ENCODE results near the gene SNX27.

The SNX27 gene

DNA sequence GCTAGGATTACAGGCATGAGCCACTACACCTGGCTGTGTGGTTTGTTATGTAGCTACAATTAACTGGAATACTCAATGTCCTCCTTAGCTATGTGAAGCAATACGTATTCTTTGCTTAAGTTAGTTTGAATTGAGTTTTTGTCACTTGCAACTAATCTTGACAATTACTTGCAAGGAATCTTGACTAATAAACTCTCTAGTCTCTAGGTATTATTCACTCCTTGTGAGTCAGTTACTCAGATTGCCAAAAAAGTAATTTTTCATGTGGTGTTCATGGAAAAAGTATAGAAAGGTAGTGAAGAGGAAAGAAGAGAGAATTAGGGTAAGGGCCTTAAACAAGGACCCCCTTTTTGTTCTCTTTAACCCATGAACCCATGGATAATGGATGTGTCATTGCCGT lies 7.6 kb upstream of the SNX27 start:
- 90% methylated on average over 2 of the region's 2 CpGs for WGBS
- no peaks in the 10 kb centered on the region for H3K27me3 ChIP-seq (ENCODE audit: insufficient read depth, low read length)
- H3K4me3 ChIP-seq (ENCODE audit: low read length): no peak overlapping the region
- H3K9me3 ChIP-seq (ENCODE audit: insufficient read depth, low read depth, low read length): no peaks in the 10 kb centered on the region
- no peak overlapping the region for H3K27ac ChIP-seq (ENCODE audit: low read depth, low read length)
- no peaks in the 10 kb centered on the region for H3K36me3 ChIP-seq (ENCODE audit: insufficient read depth, low read length)
- no peak overlapping the region for H3K9ac ChIP-seq (ENCODE audit: low read depth, low read length)
- H3K4me1 ChIP-seq (ENCODE audit: insufficient read depth, low read length): no peaks in the 10 kb centered on the region; the same call in 1 of the 2 replicates

DNA sequence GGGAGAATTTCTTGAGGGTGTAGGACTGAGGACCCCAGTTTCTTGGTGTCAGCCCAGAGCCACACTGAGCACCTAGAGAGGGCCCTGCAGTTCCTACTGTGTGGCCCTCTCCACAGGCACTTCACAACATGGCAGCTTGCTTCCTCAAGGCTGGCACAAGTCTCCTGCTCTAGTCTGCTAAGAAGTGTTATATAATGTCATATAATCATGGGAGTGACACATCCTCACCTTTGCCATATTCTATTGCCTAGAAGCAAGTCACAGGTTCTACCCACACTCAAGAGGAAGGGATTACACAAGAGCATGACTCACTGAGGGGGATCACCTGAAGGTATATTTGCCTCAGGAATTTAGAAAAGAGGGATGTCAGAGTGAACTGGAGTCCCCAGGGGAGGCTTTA lies 5.5 kb upstream of the SNX27 start:
- no peaks in the 10 kb centered on the region for H3K9me3 ChIP-seq (ENCODE audit: insufficient read depth, low read depth, low read length)
- H3K27me3 ChIP-seq (ENCODE audit: insufficient read depth, low read length): no peaks in the 10 kb centered on the region
- H3K9ac ChIP-seq (ENCODE audit: low read depth, low read length): no peak overlapping the region
- H3K36me3 ChIP-seq (ENCODE audit: insufficient read depth, low read length): no peaks in the 10 kb centered on the region
- H3K27ac ChIP-seq (ENCODE audit: low read depth, low read length): no peak overlapping the region
- no peaks in the 10 kb centered on the region; the same call in 1 of the 2 replicates for H3K4me1 ChIP-seq (ENCODE audit: insufficient read depth, low read length)
- no peak overlapping the region for H3K4me3 ChIP-seq (ENCODE audit: low read length)

DNA sequence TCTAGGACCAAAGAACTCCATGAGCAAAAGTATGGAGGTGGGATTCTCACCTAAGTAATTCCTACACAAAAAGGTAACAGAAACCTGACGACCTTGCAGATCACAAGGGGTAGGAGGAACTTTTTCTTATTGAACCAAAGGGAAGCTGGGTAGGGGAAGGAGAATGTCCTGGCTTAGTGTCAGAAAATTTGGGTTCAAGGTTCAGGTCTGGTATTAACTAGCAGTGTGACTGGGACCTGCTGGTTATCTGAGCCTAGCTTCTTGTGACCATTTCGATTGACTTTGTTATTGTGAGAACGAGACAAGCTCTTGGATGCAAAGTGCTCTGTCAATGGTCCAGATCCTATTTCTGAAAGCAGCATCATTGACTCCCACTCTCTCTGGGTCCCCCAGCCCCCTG lies 5.0 kb upstream of the SNX27 start:
- 93% methylated on average over 3 of the region's 3 CpGs for WGBS
- Histone ChIP-seq H3K9ac (ENCODE audit: low read depth, low read length) (no peak overlapping the region), H3K4me3 (ENCODE audit: low read length) (no peak overlapping the region), H3K9me3 (ENCODE audit: insufficient read depth, low read depth, low read length) (no peaks in the 10 kb centered on the region), H3K36me3 (ENCODE audit: insufficient read depth, low read length) (no peaks in the 10 kb centered on the region), H3K27me3 (ENCODE audit: insufficient read depth, low read length) (no peaks in the 10 kb centered on the region), H3K4me1 (ENCODE audit: insufficient read depth, low read length) (no peaks in the 10 kb centered on the region; the same call in 1 of the 2 replicates), H3K27ac (ENCODE audit: low read depth, low read length) (no peak overlapping the region)

- Histone ChIP-seq H3K4me1 (ENCODE audit: insufficient read depth, low read length) (peaks cover 4% of the 10 kb centered on the region), H3K9me3 (ENCODE audit: insufficient read depth, low read depth, low read length) (no peaks in the 10 kb centered on the region), H3K27me3 (ENCODE audit: insufficient read depth, low read length) (no peaks in the 10 kb centered on the region), H3K4me3 (ENCODE audit: low read length) (no peak overlapping the region), H3K36me3 (ENCODE audit: insufficient read depth, low read length) (peaks cover 5% of the 10 kb centered on the region; the same call in 1 of the 2 replicates), H3K9ac (ENCODE audit: low read depth, low read length) (no peak overlapping the region), H3K27ac (ENCODE audit: low read depth, low read length) (no peak overlapping the region)
- WGBS: 88% methylated on average over 2 of the region's 3 CpGs
These were observed 1.7 kb upstream of the SNX27 start for GRCh38 chr1:151610142-151610541.

DNA sequence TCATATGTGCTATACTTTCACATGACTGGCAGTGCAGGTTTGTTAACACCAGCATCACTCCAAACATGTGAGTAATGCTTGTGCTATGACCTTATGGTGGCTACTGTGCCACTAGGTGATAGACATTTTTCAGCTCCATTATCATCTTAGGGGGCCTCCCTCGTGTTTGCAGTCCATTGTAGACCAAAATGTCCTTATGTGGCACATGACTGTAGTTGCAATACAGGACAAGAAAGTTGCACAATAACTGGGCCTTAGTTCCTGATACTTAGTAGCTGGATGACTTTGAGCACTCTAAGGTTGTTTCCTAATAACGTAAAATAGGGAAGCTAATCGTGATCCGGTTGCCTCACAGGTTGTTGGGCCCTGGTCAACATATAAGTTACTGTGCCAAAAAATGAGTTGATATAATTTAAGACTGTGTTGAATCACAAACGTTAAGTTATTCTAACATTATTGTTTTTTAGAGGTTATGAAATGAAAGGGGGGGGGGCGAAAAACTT lies 511 bp upstream of the SNX27 start:
- H3K27ac ChIP-seq (ENCODE audit: low read depth, low read length): no peak overlapping the region
- 55% methylated on average over 6 of the region's 6 CpGs for WGBS

GRCh38 chr1:151612501-151613281 lies 841 bp downstream of the SNX27 start:
- Histone ChIP-seq H3K27ac (ENCODE audit: low read depth, low read length) (peak overlapping the region; percentile 82; the same call in 1 of the 2 replicates), H3K36me3 (ENCODE audit: insufficient read depth, low read length) (peaks cover 12% of the 10 kb centered on the region), H3K27me3 (ENCODE audit: insufficient read depth, low read length) (no peaks in the 10 kb centered on the region), H3K4me1 (ENCODE audit: insufficient read depth, low read length) (peaks cover 4% of the 10 kb centered on the region), H3K4me3 (ENCODE audit: low read length) (peak overlapping the region; percentile 83), H3K9ac (ENCODE audit: low read depth, low read length) (peak overlapping the region; percentile 78), H3K9me3 (ENCODE audit: insufficient read depth, low read depth, low read length) (no peaks in the 10 kb centered on the region)
- under 1% methylated on average over 44 of the region's 44 CpGs for WGBS

More for the DNA sequence above, 511 bp upstream of the SNX27 start:
- Histone ChIP-seq H3K9ac (ENCODE audit: low read depth, low read length) (no peak overlapping the region), H3K4me3 (ENCODE audit: low read length) (peak overlapping the region; percentile 83), H3K36me3 (ENCODE audit: insufficient read depth, low read length) (peaks cover 12% of the 10 kb centered on the region), H3K4me1 (ENCODE audit: insufficient read depth, low read length) (peaks cover 4% of the 10 kb centered on the region), H3K9me3 (ENCODE audit: insufficient read depth, low read depth, low read length) (no peaks in the 10 kb centered on the region), H3K27me3 (ENCODE audit: insufficient read depth, low read length) (no peaks in the 10 kb centered on the region)

DNA sequence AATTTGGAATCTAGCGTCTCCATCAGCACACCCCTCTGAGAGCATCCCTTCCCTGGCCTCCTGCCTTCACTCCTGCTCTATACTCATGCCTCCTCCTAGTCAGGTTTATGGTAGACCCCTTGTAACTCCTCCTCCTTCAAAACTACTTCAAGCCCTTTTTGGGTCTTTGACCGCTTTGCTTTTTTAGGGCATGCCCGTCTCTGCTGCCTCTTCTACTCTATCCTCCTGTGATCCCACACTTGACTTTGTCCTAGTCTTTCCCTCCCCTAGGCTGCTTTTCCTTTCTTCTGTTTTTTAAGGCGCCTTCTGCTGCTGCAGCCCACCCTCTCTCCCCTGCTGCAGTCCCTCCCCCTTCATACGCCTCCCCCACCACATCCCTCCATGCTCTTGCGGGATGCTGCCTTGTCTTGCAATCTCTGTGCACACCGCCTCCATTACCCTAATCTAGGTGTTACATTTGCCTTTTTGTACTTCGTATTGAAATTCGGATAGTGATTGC lies 1.5 kb downstream of the SNX27 start:
- H3K36me3 ChIP-seq (ENCODE audit: insufficient read depth, low read length): peaks cover 12% of the 10 kb centered on the region
- peaks cover 6% of the 10 kb centered on the region; the same call in 1 of the 2 replicates for H3K4me1 ChIP-seq (ENCODE audit: insufficient read depth, low read length)
- WGBS: 3% methylated on average over 9 of the region's 9 CpGs
- no peaks in the 10 kb centered on the region for H3K9me3 ChIP-seq (ENCODE audit: insufficient read depth, low read depth, low read length)
- H3K27me3 ChIP-seq (ENCODE audit: insufficient read depth, low read length): no peaks in the 10 kb centered on the region
- H3K4me3 ChIP-seq (ENCODE audit: low read length): peak overlapping the region; percentile 83
- no peak overlapping the region for H3K27ac ChIP-seq (ENCODE audit: low read depth, low read length)
- H3K9ac ChIP-seq (ENCODE audit: low read depth, low read length): peak overlapping the region; percentile 78; the same call in 1 of the 2 replicates

GRCh38 chr1:151615711-151616504 lies 4.1 kb downstream of the SNX27 start:
- no peaks in the 10 kb centered on the region for H3K27me3 ChIP-seq (ENCODE audit: insufficient read depth, low read length)
- H3K4me1 ChIP-seq (ENCODE audit: insufficient read depth, low read length): peaks cover 26% of the 10 kb centered on the region
- H3K4me3 ChIP-seq (ENCODE audit: low read length): no peak overlapping the region
- no peaks in the 10 kb centered on the region for H3K9me3 ChIP-seq (ENCODE audit: insufficient read depth, low read depth, low read length)
- H3K27ac ChIP-seq (ENCODE audit: low read depth, low read length): no peak overlapping the region
- 85% methylated on average over 4 of the region's 4 CpGs for WGBS
- peaks cover 12% of the 10 kb centered on the region for H3K36me3 ChIP-seq (ENCODE audit: insufficient read depth, low read length)
- H3K9ac ChIP-seq (ENCODE audit: low read depth, low read length): no peak overlapping the region

GRCh38 chr1:151616505-151616849 lies 4.6 kb downstream of the SNX27 start:
- WGBS: 95% methylated on average over 3 of the region's 3 CpGs
- H3K36me3 ChIP-seq (ENCODE audit: insufficient read depth, low read length): peaks cover 12% of the 10 kb centered on the region
- no peak overlapping the region for H3K4me3 ChIP-seq (ENCODE audit: low read length)
- no peak overlapping the region for H3K27ac ChIP-seq (ENCODE audit: low read depth, low read length)
- H3K27me3 ChIP-seq (ENCODE audit: insufficient read depth, low read length): no peaks in the 10 kb centered on the region
- peaks cover 32% of the 10 kb centered on the region for H3K4me1 ChIP-seq (ENCODE audit: insufficient read depth, low read length)
- H3K9me3 ChIP-seq (ENCODE audit: insufficient read depth, low read depth, low read length): no peaks in the 10 kb centered on the region
- no peak overlapping the region for H3K9ac ChIP-seq (ENCODE audit: low read depth, low read length)

GRCh38 chr1:151618003-151618402 lies 6.2 kb downstream of the SNX27 start:
- Histone ChIP-seq H3K9me3 (ENCODE audit: insufficient read depth, low read depth, low read length) (no peaks in the 10 kb centered on the region), H3K4me1 (ENCODE audit: insufficient read depth, low read length) (peaks cover 33% of the 10 kb centered on the region), H3K9ac (ENCODE audit: low read depth, low read length) (no peak overlapping the region), H3K27ac (ENCODE audit: low read depth, low read length) (no peak overlapping the region), H3K4me3 (ENCODE audit: low read length) (no peak overlapping the region), H3K27me3 (ENCODE audit: insufficient read depth, low read length) (no peaks in the 10 kb centered on the region), H3K36me3 (ENCODE audit: insufficient read depth, low read length) (peaks cover 12% of the 10 kb centered on the region)
- WGBS: 96% methylated on average over 1 of the region's 3 CpGs

DNA sequence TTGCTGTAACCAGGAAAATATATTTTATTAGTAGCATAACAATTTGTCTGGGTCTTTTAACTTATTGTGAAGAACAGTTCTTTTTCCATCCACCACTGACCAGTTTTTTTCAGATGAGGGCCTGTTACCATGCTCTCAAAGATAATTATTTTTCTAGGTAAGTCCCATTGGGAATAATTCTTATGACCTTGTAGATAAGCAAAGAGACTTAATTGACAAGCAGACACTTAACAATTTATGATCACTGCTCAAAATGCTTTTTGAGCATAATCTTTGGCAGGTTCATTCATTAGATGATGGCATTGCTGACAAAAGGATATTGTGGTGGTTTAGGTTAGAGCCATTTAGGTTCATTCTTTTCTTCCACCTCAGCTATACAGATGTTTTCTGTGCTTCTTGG lies 6.6 kb downstream of the SNX27 start:
- Histone ChIP-seq H3K27me3 (ENCODE audit: insufficient read depth, low read length) (no peaks in the 10 kb centered on the region), H3K9me3 (ENCODE audit: insufficient read depth, low read depth, low read length) (no peaks in the 10 kb centered on the region), H3K9ac (ENCODE audit: low read depth, low read length) (no peak overlapping the region), H3K4me1 (ENCODE audit: insufficient read depth, low read length) (peaks cover 33% of the 10 kb centered on the region), H3K27ac (ENCODE audit: low read depth, low read length) (no peak overlapping the region), H3K36me3 (ENCODE audit: insufficient read depth, low read length) (peaks cover 12% of the 10 kb centered on the region), H3K4me3 (ENCODE audit: low read length) (no peak overlapping the region)

Data from HUES64 (cell line).